AG10803 (cell line): Measurements from ENCODE around the gene MAP4K3.

Experiments used
- DNase-seq: peaks from one replicate; pipeline ENCODE4 v3.0.0; 2010; ENCODE audit warnings: low read depth
- H3K4me3 ChIP-seq: 2 replicates; pipeline ENCODE4 v1.5.1; 2011; ENCODE audit warnings: mild to moderate bottlenecking, low read length, control low read depth
- TF ChIP-seq, protein P1 (sequence below): conservative IDR thresholded peaks from 2 replicates; pipeline ENCODE4 v1.5.1; 2011; ENCODE audit warnings: mild to moderate bottlenecking, low read length, control low read depth, inconsistent platforms

Gene MAP4K3

DNA sequence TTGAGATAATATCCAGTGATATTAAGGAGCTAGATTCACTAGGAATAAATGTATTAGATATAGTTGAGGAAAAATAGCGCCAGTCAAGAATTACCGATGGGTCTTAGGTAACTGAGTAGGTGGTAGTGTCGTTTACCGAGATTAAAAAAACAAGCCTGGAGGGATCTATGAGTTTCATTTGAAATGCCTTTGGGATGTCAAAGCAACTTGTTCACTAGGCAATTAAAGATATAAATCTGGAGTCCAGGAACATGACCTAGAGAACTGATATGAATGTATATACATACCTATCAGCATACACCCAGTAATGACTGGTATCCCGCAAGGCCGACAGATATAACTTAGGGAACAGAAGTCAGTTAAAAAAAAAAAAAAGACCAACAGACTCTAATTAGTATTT, 29.2 kb upstream of the MAP4K3 start:
- no peak overlapping the region for H3K4me3 ChIP-seq
- TF ChIP-seq, protein P1, sequence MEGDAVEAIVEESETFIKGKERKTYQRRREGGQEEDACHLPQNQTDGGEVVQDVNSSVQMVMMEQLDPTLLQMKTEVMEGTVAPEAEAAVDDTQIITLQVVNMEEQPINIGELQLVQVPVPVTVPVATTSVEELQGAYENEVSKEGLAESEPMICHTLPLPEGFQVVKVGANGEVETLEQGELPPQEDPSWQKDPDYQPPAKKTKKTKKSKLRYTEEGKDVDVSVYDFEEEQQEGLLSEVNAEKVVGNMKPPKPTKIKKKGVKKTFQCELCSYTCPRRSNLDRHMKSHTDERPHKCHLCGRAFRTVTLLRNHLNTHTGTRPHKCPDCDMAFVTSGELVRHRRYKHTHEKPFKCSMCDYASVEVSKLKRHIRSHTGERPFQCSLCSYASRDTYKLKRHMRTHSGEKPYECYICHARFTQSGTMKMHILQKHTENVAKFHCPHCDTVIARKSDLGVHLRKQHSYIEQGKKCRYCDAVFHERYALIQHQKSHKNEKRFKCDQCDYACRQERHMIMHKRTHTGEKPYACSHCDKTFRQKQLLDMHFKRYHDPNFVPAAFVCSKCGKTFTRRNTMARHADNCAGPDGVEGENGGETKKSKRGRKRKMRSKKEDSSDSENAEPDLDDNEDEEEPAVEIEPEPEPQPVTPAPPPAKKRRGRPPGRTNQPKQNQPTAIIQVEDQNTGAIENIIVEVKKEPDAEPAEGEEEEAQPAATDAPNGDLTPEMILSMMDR: no peak
- DNase-seq: no peak

DNA sequence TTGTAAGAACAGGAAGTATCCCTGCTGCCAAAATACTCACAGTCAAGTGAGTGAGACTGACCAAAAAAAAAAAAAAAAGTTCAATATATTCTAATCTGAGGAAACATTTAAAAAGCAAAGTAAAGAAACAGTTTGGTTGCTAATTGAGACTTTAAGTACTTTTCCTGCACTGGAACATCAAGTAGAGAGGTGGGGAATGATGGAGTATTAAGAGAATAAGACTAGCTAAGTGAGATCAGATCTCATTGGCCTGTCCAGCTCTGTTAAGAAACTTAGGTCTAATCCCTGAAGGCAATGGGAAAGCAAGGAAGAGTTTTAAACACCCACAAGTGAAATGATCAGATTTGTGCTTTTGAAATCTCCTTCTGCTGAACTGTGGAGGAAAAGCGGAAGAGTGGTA, 27.8 kb upstream of the MAP4K3 start:
- no peak for DNase-seq
- TF ChIP-seq, protein P1: no peak
- H3K4me3 ChIP-seq: no peak overlapping the region

DNA sequence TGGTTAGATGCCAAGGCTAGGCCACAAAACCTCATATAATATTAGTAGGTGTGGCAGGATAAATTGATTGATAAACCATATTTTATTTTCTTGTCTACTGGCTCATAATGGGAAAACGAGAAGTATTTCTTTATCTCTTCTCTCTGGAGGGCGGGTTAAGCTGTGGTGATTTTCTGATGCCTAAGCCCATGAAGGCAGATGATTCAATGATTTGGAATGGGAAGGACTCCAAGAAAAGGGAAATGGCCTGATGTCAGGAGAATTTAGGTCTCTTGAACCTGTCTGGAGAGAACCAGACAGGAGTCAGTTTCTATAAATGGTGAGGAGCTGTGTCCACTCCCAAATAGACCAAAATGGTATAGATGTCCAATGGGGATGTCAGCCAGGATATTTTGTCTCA, 18.7 kb upstream of the MAP4K3 start:
- DNase-seq: no peak
- TF ChIP-seq, protein P1: no peak
- H3K4me3 ChIP-seq: no peak overlapping the region

DNA sequence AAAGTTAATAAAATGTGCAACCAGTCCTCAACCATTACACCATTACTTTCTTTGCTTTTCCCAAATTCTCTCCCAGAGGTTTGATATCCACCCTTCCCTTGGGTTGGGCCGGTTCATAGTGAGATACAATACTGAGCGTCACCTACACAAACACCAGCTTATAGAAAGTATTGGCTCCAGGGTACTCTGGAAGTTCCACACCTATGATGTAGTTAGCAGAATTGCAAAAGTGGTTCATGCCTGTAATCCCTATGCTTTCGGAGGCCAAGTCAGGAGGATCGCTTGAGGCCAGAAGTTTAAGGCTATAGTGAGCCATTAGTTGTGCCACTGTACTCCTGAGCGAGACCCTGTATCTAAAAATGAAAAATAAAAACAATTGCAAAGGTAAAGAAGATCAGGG, 15.3 kb upstream of the MAP4K3 start:
- TF ChIP-seq, protein P1: no peak

DNA sequence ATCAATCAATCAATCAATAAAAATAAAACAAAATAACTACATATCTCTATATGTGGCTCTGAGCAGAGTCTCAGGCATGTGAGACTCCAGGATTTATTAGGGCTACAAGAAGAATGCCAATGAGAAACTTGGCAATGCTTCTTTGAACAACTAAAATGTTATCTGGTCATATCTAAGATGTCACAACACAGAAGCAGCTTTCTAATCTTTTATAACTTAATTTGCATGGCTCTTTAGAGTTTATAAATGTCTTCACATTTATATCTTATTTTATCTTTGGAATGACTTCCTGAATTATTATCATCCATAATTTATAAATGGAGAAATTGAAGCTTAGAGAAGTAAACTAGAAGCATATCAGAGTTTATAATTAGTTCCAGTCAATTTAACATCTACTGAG, 14.9 kb upstream of the MAP4K3 start:
- DNase-seq: no peak

More for the DNA sequence above, 15.3 kb upstream of the MAP4K3 start:
- H3K4me3 ChIP-seq: no peak overlapping the region
- no peak for DNase-seq

DNA sequence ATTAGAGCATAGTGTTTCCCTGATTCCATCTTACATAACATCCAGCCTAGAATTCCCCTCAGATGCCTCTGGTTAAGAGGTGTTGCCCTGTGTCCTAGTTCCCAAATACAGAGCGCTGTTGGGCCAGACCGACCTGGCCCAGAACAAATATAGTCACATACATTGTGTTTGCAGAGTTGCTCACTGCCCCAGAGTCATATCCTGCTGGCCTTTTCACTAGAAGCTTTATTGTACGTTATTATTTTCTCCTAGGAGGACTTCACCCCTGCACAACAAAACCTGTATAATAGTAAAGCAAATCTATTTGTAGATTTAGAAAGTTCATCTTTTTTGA, 11.1 kb upstream of the MAP4K3 start:
- no peak overlapping the region for H3K4me3 ChIP-seq
- TF ChIP-seq, protein P1: no peak
- no peak for DNase-seq

More for the DNA sequence above, 14.9 kb upstream of the MAP4K3 start:
- no peak overlapping the region for H3K4me3 ChIP-seq
- TF ChIP-seq, protein P1: no peak

DNA sequence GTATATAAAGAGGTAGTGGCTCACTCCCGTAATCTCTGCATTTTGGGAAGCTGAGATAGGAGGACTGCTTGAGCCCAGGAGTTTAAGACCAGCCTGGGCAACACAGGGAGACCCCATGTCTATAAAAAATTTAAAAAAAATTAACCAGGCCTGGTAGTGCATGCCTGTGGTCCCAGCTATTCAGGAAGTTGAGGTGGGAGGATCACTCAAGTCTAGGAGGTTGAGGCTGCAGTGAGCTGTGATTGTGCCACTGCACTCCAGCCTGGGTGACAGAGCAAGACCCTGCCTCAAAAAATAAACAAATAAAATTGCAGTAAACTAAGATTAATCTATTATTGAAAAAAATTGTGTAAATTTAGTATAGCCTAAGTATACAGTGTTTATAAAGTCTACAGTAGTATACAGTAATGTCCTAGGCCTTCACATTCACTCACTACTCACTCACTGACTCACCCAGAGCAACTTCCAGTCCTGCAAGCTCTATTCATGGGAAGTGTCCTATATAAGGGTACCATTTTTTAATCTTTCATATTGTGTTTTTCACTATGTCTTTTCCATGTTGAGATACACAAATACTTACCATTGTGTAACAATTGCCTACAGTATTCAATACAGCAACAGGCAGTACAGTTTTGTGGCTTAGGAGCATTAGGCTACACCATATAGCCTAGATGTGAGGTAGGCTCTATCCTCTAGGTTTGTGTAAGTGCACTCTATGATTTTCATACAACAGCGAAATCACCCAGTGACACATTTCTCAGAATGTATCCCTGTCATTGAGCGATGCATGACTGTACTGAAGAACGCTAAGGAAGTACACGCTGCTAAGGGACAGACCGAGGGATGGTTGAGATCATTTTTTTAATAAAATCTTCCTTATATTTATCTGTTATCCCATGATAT, 10.4 kb upstream of the MAP4K3 start:
- no peak overlapping the region for H3K4me3 ChIP-seq
- DNase-seq: no peak
- TF ChIP-seq, protein P1: no peak
